Retina (tissue), 1 donor: ENCODE measurements around the gene KIF9.
"Not testable (repeated sequence)": the region's sequence is repeated elsewhere in the genome, so short reads cannot be mapped to it uniquely, and the experiment has no call there.

Experiments used
- DNase-seq: peaks from one replicate; pipeline ENCODE4 v3.0.0-alpha.2; 2016

Gene KIF9

GRCh38 chr3:47282424-47283192, at the start of gene KIF9, which contains the start of gene KLHL18:
Gene KIF9 (minus strand): TSS chr3:47282799. CDS start chr3:47277374, 5,425 bp downstream.
Gene KLHL18 (plus strand): TSS chr3:47282944. CDS start chr3:47282966, 22 bp downstream.
- DNase-seq = peak; percentile 99

GRCh38 chr3:47324278-47324865, 41.8 kb upstream of the KIF9 start:
- peak; percentile 57 for DNase-seq

DNA sequence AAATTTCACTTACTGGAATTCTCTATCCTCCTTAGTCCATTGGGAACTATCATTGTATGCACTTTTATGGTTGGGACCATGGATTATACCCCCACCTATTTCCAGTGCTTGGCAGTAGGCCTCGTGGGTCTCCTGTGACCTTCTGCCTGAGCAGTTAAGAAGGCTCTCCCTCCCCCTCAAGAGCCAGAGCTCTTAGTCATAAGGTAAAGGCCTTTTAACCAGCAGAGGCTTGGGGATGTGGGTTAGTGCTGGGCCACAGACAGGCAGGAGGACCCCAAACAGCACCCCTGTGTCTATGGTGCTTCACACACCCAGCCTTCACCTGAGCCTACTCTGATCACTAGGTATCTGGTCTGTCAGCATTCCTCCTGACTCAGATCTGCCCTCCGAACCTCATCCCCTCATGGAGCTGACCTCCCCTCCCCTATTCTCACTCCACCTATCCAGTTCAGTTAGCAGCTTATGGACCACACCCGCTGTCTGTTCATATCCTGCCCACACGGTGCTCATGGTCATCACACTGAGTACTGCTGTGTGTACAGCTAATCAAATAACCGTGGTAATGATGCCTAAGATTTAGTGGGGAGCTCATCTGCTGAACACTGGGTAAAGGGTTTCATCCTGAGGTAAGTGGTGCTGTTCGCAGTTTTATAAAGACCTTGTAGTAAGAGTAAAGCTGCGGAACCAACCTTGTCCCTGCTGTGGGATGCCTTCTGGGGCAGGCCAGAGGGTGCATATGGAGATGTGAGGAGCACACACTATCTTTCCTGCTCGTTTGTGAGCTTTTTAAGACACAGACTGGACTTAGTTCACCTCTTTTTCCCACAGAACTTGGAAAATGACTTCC, 41.1 kb upstream of the KIF9 start:
- DNase-seq = no peak

- no peak for DNase-seq
Observed at GRCh38 chr3:47319956-47320355, 37.4 kb upstream of the KIF9 start.

- no peak for DNase-seq
Observed at GRCh38 chr3:47318916-47319315, 36.3 kb upstream of the KIF9 start.

DNA sequence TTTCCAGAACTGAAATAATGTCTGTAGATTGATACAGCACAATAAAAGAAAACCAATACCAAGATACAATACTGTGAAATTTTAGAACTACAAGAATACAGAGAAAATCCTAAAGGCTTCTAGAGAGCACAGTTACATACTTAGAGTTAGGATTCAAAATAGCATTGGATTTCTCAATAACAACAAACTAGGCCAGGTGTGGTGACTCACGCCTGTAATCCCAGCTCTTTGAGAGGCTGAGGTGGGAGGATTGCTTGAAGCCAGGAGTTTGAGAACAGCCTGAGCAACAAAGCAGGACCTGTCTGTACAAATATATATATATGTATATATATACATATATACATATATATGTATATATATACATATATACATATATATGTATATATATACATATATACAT, 33.6 kb upstream of the KIF9 start:
- DNase-seq = not testable (repeated sequence)

DNA sequence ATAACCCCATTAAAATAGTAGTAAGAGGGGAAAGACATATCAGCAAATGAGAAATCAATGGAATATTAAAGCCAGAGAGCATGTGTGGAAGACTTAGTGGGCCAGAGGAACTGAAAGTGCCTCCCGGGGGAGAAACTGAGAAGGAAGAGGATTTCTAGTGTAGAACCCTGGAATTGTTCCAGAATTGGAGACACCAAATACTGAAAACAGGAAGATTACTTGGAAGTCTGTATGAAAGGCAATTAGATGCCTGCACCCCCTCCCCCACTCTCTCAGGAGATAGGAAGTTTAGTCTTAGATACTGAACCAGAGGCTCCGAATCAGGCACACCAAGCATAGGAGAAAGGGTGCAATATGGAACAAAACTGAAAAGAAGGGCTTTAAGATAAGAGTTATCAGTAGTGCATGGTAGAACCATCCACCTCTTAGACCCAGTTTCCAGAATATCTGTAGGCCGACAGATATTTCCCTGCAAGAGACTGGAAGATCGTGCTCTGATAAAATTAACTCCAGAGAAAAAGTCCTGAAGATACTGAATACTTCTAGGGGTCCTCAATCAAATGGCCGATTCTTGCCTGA, 32.6 kb upstream of the KIF9 start:
- no peak for DNase-seq

- DNase-seq = no peak
Observed at GRCh38 chr3:47314056-47314764, 31.6 kb upstream of the KIF9 start.

DNA sequence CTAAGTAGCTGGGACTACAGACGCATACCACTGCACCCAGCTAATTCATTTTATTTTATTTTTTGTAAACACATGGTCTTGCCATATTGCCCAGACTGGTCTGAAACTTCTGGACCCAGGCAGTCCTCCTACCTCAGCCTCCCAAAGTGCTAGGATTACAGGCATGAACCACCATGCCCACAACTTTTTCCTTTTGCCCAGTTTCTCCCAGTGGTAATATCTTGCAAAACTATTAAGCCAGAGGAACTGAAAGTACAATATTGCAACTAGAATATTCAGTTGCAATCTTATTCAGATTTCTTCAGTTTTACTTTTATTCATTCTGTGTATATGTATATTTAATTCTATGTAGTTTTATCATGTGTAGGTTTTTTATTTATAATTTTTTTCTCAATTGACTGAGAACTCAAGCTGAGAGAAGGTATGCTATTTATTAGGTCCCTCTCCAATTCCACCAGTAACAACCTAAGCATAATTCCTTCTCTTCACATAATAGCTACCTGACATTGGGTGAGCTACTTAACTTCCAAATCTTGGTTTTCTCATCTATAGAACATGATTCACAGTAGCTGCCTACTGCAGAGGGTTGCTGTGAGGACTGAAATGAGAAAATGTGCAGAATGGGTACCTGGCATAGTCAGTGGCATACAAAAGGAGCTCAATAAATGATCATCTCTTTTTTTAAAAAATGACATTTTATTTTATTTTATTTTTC, 30.9 kb upstream of the KIF9 start:
- no peak for DNase-seq

- DNase-seq = no peak
Observed at GRCh38 chr3:47310391-47310790, 27.8 kb upstream of the KIF9 start.

- not testable (repeated sequence) for DNase-seq
Observed at GRCh38 chr3:47309231-47309630, 26.6 kb upstream of the KIF9 start.

- no peak for DNase-seq
Observed at GRCh38 chr3:47306022-47306421, 23.4 kb upstream of the KIF9 start.

DNA sequence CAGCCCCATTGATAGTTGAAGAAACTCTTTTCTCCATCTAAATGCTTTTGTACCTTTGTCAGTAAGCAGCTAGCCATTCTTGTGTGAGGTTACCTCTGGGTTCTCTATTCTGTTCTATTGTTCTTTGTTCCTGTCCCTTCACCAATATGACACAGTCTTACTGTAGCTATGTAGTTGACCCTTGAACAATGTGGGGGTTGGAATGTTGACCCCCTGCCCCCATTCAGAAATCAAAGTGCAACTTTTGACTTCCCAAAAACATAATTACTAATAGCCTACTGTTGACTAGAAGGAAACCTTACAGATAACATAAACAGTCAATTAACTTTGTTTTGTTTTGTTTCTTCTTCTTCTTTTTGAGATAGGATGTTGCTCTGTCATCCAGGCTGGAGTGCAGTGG, 18.9 kb upstream of the KIF9 start:
- no peak for DNase-seq

DNA sequence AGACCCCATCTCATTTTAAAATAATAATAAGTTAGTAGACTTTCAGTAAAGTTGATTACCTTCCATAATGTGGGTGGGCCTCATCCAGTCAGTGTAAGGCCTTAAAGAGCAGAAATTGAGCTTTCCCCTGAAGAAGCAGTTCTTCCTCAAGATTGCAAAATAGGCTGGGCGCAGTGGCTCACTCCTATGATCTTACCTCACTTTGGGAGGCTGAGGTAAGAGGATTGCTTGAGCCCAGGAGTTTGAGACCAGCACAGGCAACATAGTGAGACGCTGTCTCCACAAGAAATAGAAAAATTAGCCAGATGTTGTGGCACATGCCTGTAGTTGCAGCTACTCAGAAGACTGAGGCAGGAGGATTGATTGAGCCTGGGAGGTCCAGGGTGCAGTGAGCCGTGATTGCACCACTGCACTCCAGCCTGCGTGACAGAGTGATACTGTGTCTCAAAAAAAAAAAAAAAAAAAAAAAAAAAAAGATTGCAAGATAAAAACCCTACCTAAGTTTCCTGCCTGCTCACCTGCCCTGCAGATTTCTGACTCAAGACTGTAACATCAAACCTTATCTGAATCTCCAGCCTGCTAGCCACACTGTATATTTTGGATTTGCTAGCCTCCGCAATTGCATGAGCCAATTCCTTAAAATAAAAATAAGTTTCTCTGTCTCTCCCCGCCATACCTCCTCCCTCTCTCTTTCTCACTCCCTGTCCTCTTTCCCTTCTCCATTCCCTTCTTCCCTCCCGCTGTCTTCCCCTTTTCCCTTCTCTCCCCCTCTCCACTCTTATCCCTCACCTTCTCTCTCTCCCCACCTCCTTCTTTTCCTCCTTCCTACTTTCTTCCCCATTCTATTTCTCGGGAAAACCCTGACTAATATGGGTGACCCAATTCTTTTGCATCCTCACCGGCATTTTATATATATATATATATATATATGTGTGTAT, 17.1 kb upstream of the KIF9 start:
- no peak for DNase-seq

- DNase-seq = no peak
Observed at GRCh38 chr3:47298439-47298838, 15.8 kb upstream of the KIF9 start.

GRCh38 chr3:47296562-47297302, 14.1 kb upstream of the KIF9 start:
- no peak for DNase-seq

DNA sequence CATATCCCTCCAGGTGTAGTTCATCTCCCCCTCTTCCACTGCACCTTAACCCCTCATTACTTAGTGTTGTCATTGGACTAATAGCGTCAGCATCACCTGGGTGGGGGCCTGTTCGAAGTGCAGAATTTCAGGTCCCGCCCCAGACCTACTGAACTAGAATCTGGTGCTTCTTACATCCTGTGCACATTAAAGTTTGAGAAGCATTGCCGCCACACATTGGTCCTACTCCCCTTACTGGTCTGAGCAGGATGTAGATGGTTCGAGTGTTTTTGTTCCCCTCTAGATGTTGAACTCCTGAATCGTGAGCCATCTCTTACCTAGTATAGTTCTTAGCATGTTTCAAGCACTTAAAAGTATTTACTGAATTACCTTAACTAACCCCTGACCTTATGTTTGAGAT, 13.4 kb upstream of the KIF9 start:
- no peak for DNase-seq

- no peak for DNase-seq
Observed at GRCh38 chr3:47295322-47295721, 12.7 kb upstream of the KIF9 start.

GRCh38 chr3:47294392-47294791, 11.8 kb upstream of the KIF9 start:
- DNase-seq = no peak

DNA sequence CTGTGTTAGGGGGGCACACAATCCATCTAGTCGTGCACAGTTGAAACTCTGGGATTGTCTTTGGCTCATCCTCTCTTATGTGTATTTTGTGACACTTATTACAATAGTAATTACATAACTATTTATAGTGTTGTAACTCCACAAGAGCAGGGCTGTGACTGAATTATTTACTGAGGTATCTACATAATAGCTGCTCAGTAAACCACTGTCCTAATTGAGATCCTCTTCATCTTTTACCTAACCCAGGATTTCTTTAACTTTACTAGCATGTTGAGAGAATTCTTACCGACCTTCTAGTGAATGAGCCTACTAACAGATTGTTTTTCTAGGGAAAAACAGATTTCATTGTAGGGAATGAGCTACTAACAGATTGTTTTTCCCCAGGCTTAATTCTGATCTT, 11.2 kb upstream of the KIF9 start:
- DNase-seq = no peak
